ENCODE data around the gene AKR1D1.

DNA sequence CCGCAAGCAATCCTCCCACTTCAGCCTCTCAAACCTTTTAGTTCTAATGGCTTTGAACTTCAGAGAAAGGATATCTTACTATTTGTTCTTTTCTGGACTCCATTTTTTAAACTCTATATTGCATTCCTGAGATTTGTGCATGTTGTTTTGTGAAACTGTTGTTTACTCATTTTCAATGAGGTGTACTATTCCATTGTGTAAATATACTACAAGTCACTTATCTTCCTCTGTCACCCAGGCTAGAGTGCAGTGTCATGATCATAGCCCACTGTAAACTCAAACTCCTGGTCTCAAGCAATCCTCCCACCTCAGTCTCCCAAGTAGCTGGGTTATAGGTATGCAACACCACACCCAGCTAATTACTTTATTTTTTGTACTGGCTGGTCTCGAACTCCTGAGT is 31.4 kb upstream of the AKR1D1 start:
- TF ChIP-seq, protein P1, sequence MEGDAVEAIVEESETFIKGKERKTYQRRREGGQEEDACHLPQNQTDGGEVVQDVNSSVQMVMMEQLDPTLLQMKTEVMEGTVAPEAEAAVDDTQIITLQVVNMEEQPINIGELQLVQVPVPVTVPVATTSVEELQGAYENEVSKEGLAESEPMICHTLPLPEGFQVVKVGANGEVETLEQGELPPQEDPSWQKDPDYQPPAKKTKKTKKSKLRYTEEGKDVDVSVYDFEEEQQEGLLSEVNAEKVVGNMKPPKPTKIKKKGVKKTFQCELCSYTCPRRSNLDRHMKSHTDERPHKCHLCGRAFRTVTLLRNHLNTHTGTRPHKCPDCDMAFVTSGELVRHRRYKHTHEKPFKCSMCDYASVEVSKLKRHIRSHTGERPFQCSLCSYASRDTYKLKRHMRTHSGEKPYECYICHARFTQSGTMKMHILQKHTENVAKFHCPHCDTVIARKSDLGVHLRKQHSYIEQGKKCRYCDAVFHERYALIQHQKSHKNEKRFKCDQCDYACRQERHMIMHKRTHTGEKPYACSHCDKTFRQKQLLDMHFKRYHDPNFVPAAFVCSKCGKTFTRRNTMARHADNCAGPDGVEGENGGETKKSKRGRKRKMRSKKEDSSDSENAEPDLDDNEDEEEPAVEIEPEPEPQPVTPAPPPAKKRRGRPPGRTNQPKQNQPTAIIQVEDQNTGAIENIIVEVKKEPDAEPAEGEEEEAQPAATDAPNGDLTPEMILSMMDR (IDR thresholded peaks at IDR 0.05) = no peak
- TF ChIP-seq SIN3A (IDR thresholded peaks at IDR 0.05; ENCODE audit: borderline replicate concordance, insufficient read depth, low read depth, low read length) (no peak), REST (IDR thresholded peaks at IDR 0.05; ENCODE audit: insufficient read depth in 1 of 2, low read depth in 2 of 2, low read length in 1 of 2) (no peak), POLR2AphosphoS5 (IDR thresholded peaks at IDR 0.05; ENCODE audit: low read depth, low read length) (no peak), TCF7L2 (IDR thresholded peaks at IDR 0.05; ENCODE audit: low read depth, low read length) (no peak)
